IMR-90 (cell line): ENCODE data around the gene ARHGEF7. TPM values are rescaled to one million over a fixed set of nuclear protein-coding genes. Genes with fewer than 3 reads are reported as not detected.

Experiments used
- ATAC-seq: fragments of 200-7000 bp; cut with Tn5 transposase; 2 replicates; pipeline ENCODE4 v1.9.1; 2020; ENCODE audit warnings: low read depth, mild to moderate bottlenecking, moderate library complexity
- BruUV-seq: library from RNA; stranded (reverse); fragments of 400-500 nt; replicated peaks from 2 replicates; lab custom pipeline; 2021; lab: Mats Ljungman, UMichigan
- CTCF ChIA-PET: fragments of 300-600 bp; formaldehyde crosslinking; extraction: SDS; loops from one replicate; lab custom pipeline; 2021; ENCODE audit warnings: antibody characterized with exemption; lab: Yijun Ruan, JAX
- POLR2A ChIA-PET: fragments of 300-600 bp; sonication (Branson Sonifier 250); formaldehyde crosslinking; loops from one replicate; lab custom pipeline; 2022; ENCODE audit warnings: antibody characterized with exemption; ENCODE audit not compliant: unreplicated experiment; lab: Charles Lee
- DNase-seq: peaks from one replicate; pipeline ENCODE4 v3.0.0; 2013
- H2AFZ ChIP-seq: replicated peaks from 2 replicates; pipeline ENCODE3; 2013; ENCODE audit warnings: low read length, mild to moderate bottlenecking; ENCODE audit not compliant: poor library complexity
- H2AK5ac ChIP-seq: 2 replicates; pipeline ENCODE4 v1.6.1; 2013; ENCODE audit warnings: low read depth, low read length, inconsistent platforms
- H2AK9ac ChIP-seq: replicated peaks from 2 replicates; pipeline ENCODE3; 2013; ENCODE audit warnings: mild to moderate bottlenecking, low read depth, low read length, moderate library complexity; ENCODE audit not compliant: poor library complexity
- H2BK120ac ChIP-seq: 2 replicates; pipeline ENCODE4 v1.6.1; 2013; ENCODE audit warnings: low read depth, low read length, inconsistent platforms
- H2BK15ac ChIP-seq: 3 replicates; pipeline ENCODE4 v1.6.1; 2013; ENCODE audit warnings: low read depth, low read length, inconsistent platforms
- H2BK20ac ChIP-seq: 2 replicates; pipeline ENCODE4 v1.6.1; 2013; ENCODE audit warnings: low read depth, mild to moderate bottlenecking, inconsistent platforms, low read length, moderate library complexity
- H2BK5ac ChIP-seq: 2 replicates; pipeline ENCODE4 v1.6.1; 2013; ENCODE audit warnings: mild to moderate bottlenecking, low read depth, low read length, inconsistent platforms; ENCODE audit not compliant: poor library complexity, severe bottlenecking
- H3K14ac ChIP-seq: replicated peaks from 2 replicates; pipeline ENCODE4 v1.6.1; 2013; ENCODE audit warnings: low read depth, low read length, inconsistent platforms
- H3K18ac ChIP-seq: 2 replicates; pipeline ENCODE4 v1.6.1; 2013; ENCODE audit warnings: low read depth, low read length, control low read depth
- H3K23ac ChIP-seq: 2 replicates; pipeline ENCODE4 v1.6.1; 2013; ENCODE audit warnings: low read depth, low read length, inconsistent platforms
- H3K27ac ChIP-seq: 2 replicates; pipeline ENCODE4 v1.5.1; 2013; ENCODE audit warnings: mild to moderate bottlenecking, control low read depth, low read length; ENCODE audit not compliant: insufficient read depth
- H3K27me3 ChIP-seq: 2 replicates; pipeline ENCODE4 v1.6.1; 2013; ENCODE audit warnings: low read length; ENCODE audit not compliant: control insufficient read depth, insufficient read depth
- H3K36me3 ChIP-seq: 2 replicates; pipeline ENCODE4 v1.6.1; 2013; ENCODE audit warnings: low read length, mixed read lengths; ENCODE audit not compliant: control insufficient read depth, insufficient read depth
- H3K4ac ChIP-seq: 2 replicates; pipeline ENCODE4 v1.6.1; 2013; ENCODE audit warnings: low read depth, low read length, inconsistent platforms
- H3K4me1 ChIP-seq: 2 replicates; pipeline ENCODE4 v1.6.1; 2013; ENCODE audit warnings: low read length, mixed read lengths; ENCODE audit not compliant: control insufficient read depth, insufficient read depth
- H3K4me2 ChIP-seq: 2 replicates; pipeline ENCODE4 v1.6.1; 2013; ENCODE audit warnings: low read depth, mild to moderate bottlenecking, control low read depth, low read length, moderate library complexity
- H3K4me3 ChIP-seq: 2 replicates; pipeline ENCODE4 v1.5.1; 2013; ENCODE audit warnings: low read depth, mild to moderate bottlenecking, control low read depth, low read length, moderate library complexity; ENCODE audit not compliant: insufficient read depth
- H3K56ac ChIP-seq: 2 replicates; pipeline ENCODE4 v1.6.1; 2013; ENCODE audit warnings: low read length, inconsistent platforms; ENCODE audit not compliant: insufficient read depth; ENCODE audit errors: extremely low read depth
- H3K79me1 ChIP-seq, 2 experiments: 2 replicates each; pipeline ENCODE4 v1.6.1; 2013; ENCODE audit warnings: low read length in 2 of 2, inconsistent platforms in 1 of 2, low read depth in 1 of 2
- H3K9ac ChIP-seq: 2 replicates; pipeline ENCODE4 v1.6.1; 2013; ENCODE audit warnings: low read depth, low read length, control low read depth
- H3K9me1 ChIP-seq: 2 replicates; pipeline ENCODE4 v1.6.1; 2013; ENCODE audit warnings: low read length, inconsistent platforms; ENCODE audit not compliant: insufficient read depth
- H3K9me3 ChIP-seq: 2 replicates; pipeline ENCODE4 v1.6.1; 2013; ENCODE audit warnings: low read length; ENCODE audit not compliant: control insufficient read depth, insufficient read depth
- H4K20me1 ChIP-seq: 2 replicates; pipeline ENCODE4 v1.6.1; 2013; ENCODE audit warnings: low read length, inconsistent platforms; ENCODE audit not compliant: insufficient read depth
- H4K5ac ChIP-seq: 2 replicates; pipeline ENCODE4 v1.6.1; 2013; ENCODE audit warnings: mild to moderate bottlenecking, low read depth, low read length, control low read depth
- H4K8ac ChIP-seq, 2 experiments: 2 replicates each; pipeline ENCODE4 v1.6.1; 2013; ENCODE audit warnings: low read depth in 2 of 2, low read length in 2 of 2, control low read depth in 1 of 2, inconsistent platforms in 1 of 2
- H4K91ac ChIP-seq: 2 replicates; pipeline ENCODE4 v1.6.1; 2013; ENCODE audit warnings: low read depth, low read length, inconsistent platforms; ENCODE audit not compliant: insufficient read depth
- BHLHE40 ChIP-seq: fragments of 150-350 bp; IDR thresholded peaks from 2 replicates; pipeline ENCODE4 v1.6.1; 2016; ENCODE audit warnings: mild to moderate bottlenecking, low read depth, low read length
- CEBPB ChIP-seq: IDR thresholded peaks from 2 replicates; pipeline ENCODE4 v1.6.1; 2012; ENCODE audit warnings: low read depth, low read length, improper control_type of control experiment
- CHD1 ChIP-seq: IDR thresholded peaks from 2 replicates; pipeline ENCODE4 v1.6.1; 2012; ENCODE audit warnings: low read depth, low read length, improper control_type of control experiment
- ELK1 ChIP-seq: fragments of 150-350 bp; IDR thresholded peaks from 2 replicates; pipeline ENCODE4 v1.6.1; 2016; ENCODE audit warnings: low read depth, mild to moderate bottlenecking, low read length, moderate library complexity, borderline replicate concordance
- FOS ChIP-seq: fragments of 150-350 bp; IDR thresholded peaks from 2 replicates; pipeline ENCODE4 v1.6.1; 2016; ENCODE audit warnings: low read depth, low read length
- MAFK ChIP-seq: IDR thresholded peaks from 2 replicates; pipeline ENCODE4 v1.6.1; 2012; ENCODE audit warnings: low read depth, low read length, improper control_type of control experiment
- MAZ ChIP-seq: IDR thresholded peaks from 2 replicates; pipeline ENCODE4 v1.6.1; 2012; ENCODE audit warnings: low read depth, mild to moderate bottlenecking, low read length, improper control_type of control experiment, moderate library complexity, borderline replicate concordance
- MXI1 ChIP-seq: IDR thresholded peaks from 2 replicates; pipeline ENCODE4 v1.6.1; 2012; ENCODE audit warnings: low read depth, mild to moderate bottlenecking, low read length, moderate library complexity, borderline replicate concordance
- NFE2L2 ChIP-seq: fragments of 150-350 bp; IDR thresholded peaks from 2 replicates; pipeline ENCODE4 v1.6.1; 2016; ENCODE audit warnings: low read depth, mild to moderate bottlenecking, low read length
- POLR2A ChIP-seq: IDR thresholded peaks from 2 replicates; pipeline ENCODE4 v1.6.1; 2012; ENCODE audit warnings: mild to moderate bottlenecking, low read depth, low read length
- RCOR1 ChIP-seq: IDR thresholded peaks from 2 replicates; pipeline ENCODE4 v1.6.1; 2012; ENCODE audit warnings: mild to moderate bottlenecking, low read length, improper control_type of control experiment; ENCODE audit not compliant: insufficient replicate concordance
- RFX5 ChIP-seq: IDR thresholded peaks from 2 replicates; pipeline ENCODE4 v1.8.0; 2012; ENCODE audit warnings: low read depth, mild to moderate bottlenecking, low read length, moderate library complexity
- SMC3 ChIP-seq: fragments of 150-350 bp; IDR thresholded peaks from 2 replicates; pipeline ENCODE4 v1.6.1; 2016; ENCODE audit warnings: low read depth, mild to moderate bottlenecking, antibody characterized with exemption, low read length, moderate library complexity
- USF2 ChIP-seq: fragments of 150-350 bp; IDR thresholded peaks from 2 replicates; pipeline ENCODE4 v1.6.1; 2017; ENCODE audit warnings: mild to moderate bottlenecking, antibody characterized with exemption, low read length, low read depth
- WGBS, 2 experiments: methylation state at CpG; one replicate each; pipeline versions ENCODE4 v1.1.5 to v1.1.7; 2013; ENCODE audit warnings: missing lambda C conversion rate in 2 of 2; ENCODE audit not compliant: insufficient read length in 1 of 2; ENCODE audit errors: extremely low coverage in 2 of 2; 5-methylcytosine and 5-hydroxymethylcytosine counted together
- dilution Hi-C: fragments of 300-500 bp; cut with HindIII; formaldehyde crosslinking; loops from one replicate; pipeline ENCODE4 v1.14.3; 2018; ENCODE audit warnings: low sequenced_read_pairs; ENCODE audit not compliant: unreplicated experiment
- in situ Hi-C: fragments of 300-500 bp; cut with MboI; formaldehyde crosslinking; loops from 3 replicates; pipeline ENCODE4 v1.14.3; 2019; ENCODE audit warnings: low sequenced_read_pairs, inconsistent platforms, mixed read lengths
- intact Hi-C: fragments of 100-400 bp; cut with micrococcal nuclease; formaldehyde crosslinking; loops from 2 replicates; pipeline ENCODE4 v1.10.0; 2022
- polyA plus RNA-seq, 3 experiments: library from polyadenylated mRNA; depleted of rRNA; stranded (reverse); fragments of >200 nt; gene quantifications; 2 replicates each; pipeline ENCODE4 v1.2.3, GENCODE V29; 2012; ENCODE audit warnings: low replicate concordance in 1 of 3
- total RNA-seq: library from RNA; depleted of rRNA; stranded (reverse); fragments of >200 nt; gene quantifications from 2 replicates; pipeline ENCODE4 v1.2.3, GENCODE V29; 2012
- TF ChIP-seq, protein P1 (sequence below): conservative IDR thresholded peaks from 2 replicates; pipeline ENCODE4 v1.5.1; 2012; ENCODE audit warnings: mild to moderate bottlenecking, low read depth, low read length, improper control_type of control experiment

ARHGEF7 gene
- total and polyA plus RNA-seq, 2 of the 4 experiments (the other 2 are of a cell fraction), result 32.9 to 59.0 TPM

- no peak overlapping the region for H2BK5ac ChIP-seq
Measured at GRCh38 chr13:111225810-111226546, 110.9 kb downstream of the ARHGEF7 start.

More at GRCh38 chr13:111225810-111226546, 110.9 kb downstream of the ARHGEF7 start:
- intact Hi-C loops, result no loop called here
- Histone ChIP-seq H3K23ac (no peak overlapping the region), H4K8ac (no peak overlapping the region), H2BK15ac (no peak overlapping the region), H3K4me3 (no peak overlapping the region), H3K18ac (no peak overlapping the region), H3K14ac (no peak overlapping the region), H2BK20ac (no peak overlapping the region), H3K4ac (no peak overlapping the region), H3K27ac (no peak overlapping the region), H2AK9ac (no peak overlapping the region), H4K5ac (no peak overlapping the region), H2AFZ (no peak overlapping the region), H3K27me3 (no peaks in the 10 kb centered on the region), H3K9ac (no peak overlapping the region), H3K4me2 (no peak overlapping the region), H2AK5ac (no peak overlapping the region), H3K4me1 (peaks cover 7% of the 10 kb centered on the region), H3K56ac (no peak overlapping the region), H2BK120ac (no peak overlapping the region), H3K79me1 (peaks cover 42 to 77% of the 10 kb centered on the region in 2 experiments), H4K20me1 (peaks cover 25% of the 10 kb centered on the region; the same call in 1 of the 2 replicates), H3K9me3 (no peaks in the 10 kb centered on the region), H3K9me1 (peaks cover 18% of the 10 kb centered on the region; the same call in 1 of the 2 replicates), H4K91ac (no peak overlapping the region), H3K36me3 (peaks cover 10% of the 10 kb centered on the region)
- in situ Hi-C loops, result no loop called here
- ChIA-PET POLR2A (no interaction called here), CTCF (no interaction called here)
- WGBS, 2 experiments, result 100% methylated on average over 2 of the region's 7 CpGs; no CpG with 5 or more reads in 1 of the 2 experiments
- dilution Hi-C loops, result no loop called here
- DNase-seq (no peak), ATAC-seq (no peak)
- TF ChIP-seq RFX5 (no peak), CEBPB (no peak), USF2 (no peak), FOS (no peak), BHLHE40 (no peak), POLR2A (no peak), SMC3 (no peak), MAFK (no peak), ELK1 (no peak), MAZ (no peak), RCOR1 (no peak), NFE2L2 (no peak), CHD1 (no peak), MXI1 (no peak)
- TF ChIP-seq, protein P1, sequence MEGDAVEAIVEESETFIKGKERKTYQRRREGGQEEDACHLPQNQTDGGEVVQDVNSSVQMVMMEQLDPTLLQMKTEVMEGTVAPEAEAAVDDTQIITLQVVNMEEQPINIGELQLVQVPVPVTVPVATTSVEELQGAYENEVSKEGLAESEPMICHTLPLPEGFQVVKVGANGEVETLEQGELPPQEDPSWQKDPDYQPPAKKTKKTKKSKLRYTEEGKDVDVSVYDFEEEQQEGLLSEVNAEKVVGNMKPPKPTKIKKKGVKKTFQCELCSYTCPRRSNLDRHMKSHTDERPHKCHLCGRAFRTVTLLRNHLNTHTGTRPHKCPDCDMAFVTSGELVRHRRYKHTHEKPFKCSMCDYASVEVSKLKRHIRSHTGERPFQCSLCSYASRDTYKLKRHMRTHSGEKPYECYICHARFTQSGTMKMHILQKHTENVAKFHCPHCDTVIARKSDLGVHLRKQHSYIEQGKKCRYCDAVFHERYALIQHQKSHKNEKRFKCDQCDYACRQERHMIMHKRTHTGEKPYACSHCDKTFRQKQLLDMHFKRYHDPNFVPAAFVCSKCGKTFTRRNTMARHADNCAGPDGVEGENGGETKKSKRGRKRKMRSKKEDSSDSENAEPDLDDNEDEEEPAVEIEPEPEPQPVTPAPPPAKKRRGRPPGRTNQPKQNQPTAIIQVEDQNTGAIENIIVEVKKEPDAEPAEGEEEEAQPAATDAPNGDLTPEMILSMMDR, result no peak
- BruUV-seq, result TSS peak; percentile 9
